HG03571 (cell line): ENCODE results near the gene TMEM9.

Experiments used
- ATAC-seq: cut with Tn5 transposase; IDR thresholded peaks from one replicate; pipeline ENCODE4 v1.9.1; 2021; ENCODE audit not compliant: unreplicated experiment

The TMEM9 gene

GRCh38 chr1:201110138-201110537, 44.1 kb downstream of the TMEM9 start:
- ATAC-seq: no peak

- ATAC-seq: no peak
Observed at GRCh38 chr1:201109651-201110050, 44.6 kb downstream of the TMEM9 start.

GRCh38 chr1:201108614-201109013, 45.7 kb downstream of the TMEM9 start:
- no peak for ATAC-seq

GRCh38 chr1:201105688-201106087, 48.6 kb downstream of the TMEM9 start:
- no peak for ATAC-seq

- ATAC-seq: no peak
Observed at GRCh38 chr1:201104141-201104540, 50.1 kb downstream of the TMEM9 start.

- ATAC-seq: no peak
Observed at GRCh38 chr1:201103666-201104065, 50.6 kb downstream of the TMEM9 start.

- no peak for ATAC-seq
Observed at GRCh38 chr1:201100169-201100930, 53.9 kb downstream of the TMEM9 start.

GRCh38 chr1:201098992-201099677, 55.1 kb downstream of the TMEM9 start:
- no peak for ATAC-seq

GRCh38 chr1:201096977-201097856, 57.1 kb downstream of the TMEM9 start:
- ATAC-seq: no peak

- ATAC-seq: no peak
Observed at GRCh38 chr1:201096041-201096461, 58.2 kb downstream of the TMEM9 start.

GRCh38 chr1:201095581-201095980, 58.7 kb downstream of the TMEM9 start:
- ATAC-seq: no peak

GRCh38 chr1:201094832-201095231, 59.4 kb downstream of the TMEM9 start:
- no peak for ATAC-seq

GRCh38 chr1:201093962-201094361, 60.3 kb downstream of the TMEM9 start:
- ATAC-seq: no peak

- no peak for ATAC-seq
Observed at GRCh38 chr1:201093561-201093960, 60.7 kb downstream of the TMEM9 start.

GRCh38 chr1:201092738-201093137, 61.5 kb downstream of the TMEM9 start:
- no peak for ATAC-seq

- no peak for ATAC-seq
Observed at GRCh38 chr1:201091256-201091655, 63.0 kb downstream of the TMEM9 start.

- ATAC-seq: no peak
Observed at GRCh38 chr1:201090541-201090940, 63.7 kb downstream of the TMEM9 start.

GRCh38 chr1:201089596-201089995, 64.7 kb downstream of the TMEM9 start:
- no peak for ATAC-seq

- no peak for ATAC-seq
Observed at GRCh38 chr1:201088901-201089525, 65.3 kb downstream of the TMEM9 start.

GRCh38 chr1:201088395-201088794, 65.9 kb downstream of the TMEM9 start:
- no peak for ATAC-seq
